ENCODE results near the gene PDXK. TPM values are rescaled to one million over a fixed set of nuclear protein-coding genes. Genes with fewer than 3 reads are reported as not detected.

PDXK gene
- polyA plus RNA-seq, 12 donors, result 18.4 to 33.2 (median 25.0) TPM; not detected in 1

DNA sequence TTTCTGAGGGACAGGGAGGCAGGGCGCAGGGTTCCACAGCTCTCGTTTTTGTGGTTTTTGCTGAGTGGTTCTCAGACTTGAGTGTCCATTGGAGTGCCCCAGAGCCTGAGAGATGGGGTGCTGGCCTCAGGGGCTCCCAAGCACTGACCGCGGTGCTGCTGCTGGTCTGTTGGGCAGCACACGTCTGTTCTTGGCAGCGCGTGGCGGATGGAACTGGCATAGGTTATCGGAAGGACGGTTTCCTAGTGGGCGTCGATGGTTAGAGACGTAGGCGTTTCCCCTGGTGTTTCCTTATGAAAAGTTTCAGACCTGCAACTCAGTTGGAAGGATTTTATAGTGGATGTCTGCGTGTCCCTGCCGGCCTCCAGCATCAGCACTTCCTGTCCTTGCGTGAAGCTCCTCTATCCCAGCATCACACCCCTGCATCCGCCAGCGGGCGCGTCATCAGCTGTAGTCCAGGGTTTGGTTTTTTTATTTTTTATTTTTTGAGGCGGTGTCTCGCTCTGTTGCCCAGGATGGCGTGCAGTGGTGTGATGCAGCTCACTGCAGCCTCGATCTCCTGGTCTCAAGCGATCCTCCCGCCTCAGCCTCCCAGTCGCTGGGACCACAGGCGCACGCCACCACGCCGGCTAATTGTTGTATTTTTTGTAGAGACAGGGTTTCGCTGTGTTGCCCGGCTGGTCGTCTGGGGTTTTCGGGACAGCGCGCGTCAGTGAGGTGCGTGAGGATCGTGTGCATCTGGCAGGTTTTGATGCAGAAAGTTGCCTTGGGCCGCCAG lies 82.3 kb downstream of the PDXK start:
- no peak for DNase-seq

DNA sequence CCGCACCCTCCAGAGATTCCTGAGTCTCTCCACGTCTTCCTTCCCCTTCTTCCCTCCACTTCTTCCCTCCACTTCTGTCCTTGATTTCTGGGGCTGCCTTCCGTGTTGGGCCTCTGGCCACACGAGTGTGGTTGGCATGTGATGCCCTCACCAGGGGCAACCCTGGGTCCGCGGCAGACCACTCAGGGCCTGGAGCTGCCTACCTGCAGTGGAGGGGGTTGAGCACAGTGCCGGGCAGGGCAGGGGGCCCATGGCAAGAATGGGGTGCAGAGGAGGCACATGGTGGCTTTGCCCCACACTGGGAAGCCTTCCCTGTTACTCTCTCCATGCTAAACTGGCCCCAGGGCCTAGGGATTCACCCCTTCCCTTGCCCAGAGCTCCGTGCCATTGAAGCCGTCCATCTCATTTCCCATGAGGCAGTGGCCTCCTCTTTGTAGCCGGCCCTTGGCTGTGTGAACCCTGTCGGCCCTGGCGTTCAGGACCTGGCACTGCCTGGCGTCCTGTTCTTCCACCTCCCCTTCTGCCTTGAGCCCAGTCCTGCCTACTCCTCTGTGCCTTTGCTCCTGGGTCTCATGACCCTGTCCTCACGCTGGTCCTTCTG lies 83.9 kb downstream of the PDXK start:
- no peak for DNase-seq

GRCh38 chr21:43803558-43804300 lies 84.8 kb downstream of the PDXK start:
- no peak for DNase-seq

DNA sequence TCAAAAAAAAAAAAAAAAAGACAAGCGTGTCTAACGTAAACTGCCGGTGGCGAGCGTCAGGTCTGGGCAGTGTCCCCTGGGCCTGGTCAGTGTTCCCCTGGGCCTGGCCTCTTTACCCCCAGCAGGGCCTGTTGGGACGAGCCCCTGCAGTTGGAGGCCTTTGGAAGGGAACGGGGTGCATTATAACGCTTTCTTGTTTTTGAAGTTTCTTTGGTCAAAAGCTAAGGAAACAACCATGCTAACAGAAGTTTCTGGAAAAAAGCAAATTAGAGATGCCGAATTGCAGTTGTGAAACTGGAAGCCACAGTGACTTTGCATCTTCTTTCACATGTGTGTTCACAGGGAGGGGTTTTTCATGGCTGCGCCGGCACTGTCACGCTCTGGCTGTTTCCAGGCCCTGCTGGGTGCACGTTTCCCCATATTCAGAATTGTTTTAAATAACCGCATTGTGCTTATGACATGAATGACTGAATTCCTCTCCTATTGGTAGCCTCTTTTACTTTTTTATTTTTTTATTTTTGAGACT lies 86.4 kb downstream of the PDXK start:
- no peak for DNase-seq

DNA sequence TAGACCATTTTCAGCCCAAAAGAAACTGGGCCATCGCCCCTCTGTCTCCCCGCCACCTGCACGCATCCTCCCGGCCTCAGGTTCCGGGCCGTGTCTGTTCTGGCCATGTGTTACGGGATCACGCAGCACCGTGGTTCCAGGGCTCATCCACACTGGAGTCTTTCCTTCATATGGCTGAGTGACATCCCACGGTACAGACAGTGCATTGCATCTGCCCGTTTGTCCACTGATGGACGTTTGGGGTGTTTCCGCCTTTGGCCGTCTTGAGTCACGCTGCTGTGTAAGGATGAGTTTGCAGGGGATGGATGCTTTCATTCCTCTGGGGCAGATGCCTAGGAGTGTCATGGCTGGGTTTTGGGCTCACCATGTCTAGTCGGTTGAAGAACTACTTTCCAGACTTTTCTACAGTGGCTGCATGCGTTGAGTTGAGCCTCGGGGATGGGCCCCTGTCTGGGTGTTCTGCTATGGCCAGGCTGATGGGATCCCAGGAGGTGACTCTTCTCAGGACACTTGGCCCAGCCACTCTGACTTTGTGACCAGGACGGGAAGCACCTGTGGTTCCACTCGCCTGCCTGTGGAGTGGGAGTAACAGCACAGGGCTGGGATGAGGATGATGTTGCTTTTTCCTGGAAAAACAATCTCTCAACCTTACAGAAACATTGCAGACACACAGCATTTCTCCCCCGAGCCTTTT lies 87.2 kb downstream of the PDXK start:
- DNase-seq, result no peak

DNA sequence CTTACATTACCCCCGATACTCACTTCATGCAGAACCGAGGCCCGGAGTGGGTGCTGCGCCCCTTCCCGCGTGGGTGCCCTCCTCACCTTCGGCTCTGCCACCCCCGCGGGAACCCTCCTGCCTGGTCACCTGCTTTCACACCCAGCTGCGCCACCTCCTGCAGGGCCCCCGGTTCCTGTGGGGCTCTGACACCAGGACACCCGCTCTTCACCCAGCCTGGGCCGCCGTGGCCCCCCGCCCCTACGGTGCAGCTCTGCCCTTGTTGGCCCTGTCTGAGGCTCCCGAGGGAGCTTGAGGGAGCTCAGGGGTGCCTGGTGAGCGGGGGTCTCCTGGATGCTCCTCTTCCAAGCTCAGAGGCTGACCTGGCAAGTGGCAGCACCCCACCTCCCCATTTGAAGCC lies 89.4 kb downstream of the PDXK start:
- no peak for DNase-seq

DNA sequence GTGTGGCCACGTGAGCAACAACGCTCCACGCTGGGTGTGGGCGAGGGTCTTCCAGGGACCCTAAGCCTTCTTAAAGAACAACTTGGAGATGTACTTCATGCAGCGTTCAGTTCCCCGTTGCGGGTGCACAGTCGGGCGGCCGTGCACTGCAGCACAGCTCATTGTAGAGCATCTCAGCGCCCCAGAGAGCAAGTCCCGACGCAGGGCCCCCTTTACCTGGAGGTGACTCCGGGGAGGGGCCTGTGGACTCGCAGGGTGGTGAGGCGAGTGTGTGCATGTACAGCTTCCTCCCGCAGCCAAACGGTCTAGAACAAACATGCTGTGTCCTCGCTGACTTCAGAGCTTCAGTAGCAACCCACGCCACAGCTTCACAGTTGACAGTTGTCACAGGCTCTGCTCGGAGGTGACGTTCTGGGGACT lies 89.9 kb downstream of the PDXK start:
- DNase-seq, result no peak

- DNase-seq, result no peak
Measured at GRCh38 chr21:43809346-43809799, 90.4 kb downstream of the PDXK start.

- DNase-seq, result no peak
Measured at GRCh38 chr21:43809853-43810504, 91.0 kb downstream of the PDXK start.

DNA sequence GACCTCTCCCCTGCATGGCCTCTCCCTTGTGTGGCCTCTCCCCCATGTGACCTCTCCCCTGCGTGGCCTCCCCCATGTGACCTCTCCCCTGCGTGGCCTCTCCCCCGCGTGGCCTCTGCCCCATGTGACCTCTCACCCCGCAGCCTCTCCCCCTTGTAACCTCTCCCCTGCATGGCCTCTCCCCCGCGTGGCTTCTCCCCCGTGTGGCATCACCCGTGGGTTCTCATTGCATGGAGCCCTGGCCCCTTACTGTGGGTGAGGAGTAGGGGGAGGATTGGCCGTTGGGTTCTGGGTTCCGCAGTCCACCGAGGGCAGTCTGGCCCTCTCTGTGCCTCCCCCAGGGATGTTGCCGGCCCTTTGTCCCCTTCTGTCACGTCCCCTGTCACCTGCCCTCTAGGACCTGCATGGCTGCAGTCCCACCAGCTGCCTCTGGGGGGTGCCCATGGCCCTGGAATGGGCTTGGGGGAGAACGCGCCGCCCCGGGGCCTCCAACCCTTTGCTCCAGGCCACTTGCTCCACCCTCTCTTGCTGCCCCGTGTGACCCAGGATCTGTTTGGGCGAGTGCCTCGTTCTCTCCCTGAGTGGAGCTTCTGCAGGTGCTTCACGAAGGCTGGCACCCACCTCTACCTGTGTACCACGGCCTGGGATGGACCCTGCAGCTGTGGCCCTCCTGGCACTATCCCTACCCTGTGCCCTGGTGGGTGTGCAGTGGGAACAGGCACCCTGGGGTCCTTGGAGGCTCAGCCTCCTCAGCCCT lies 91.8 kb downstream of the PDXK start:
- DNase-seq, result peak; percentile 69

- no peak for DNase-seq
Measured at GRCh38 chr21:43811262-43812105, 92.6 kb downstream of the PDXK start.

Other genes starting within 250 kb of the PDXK start
- gene HSF2BP, start 59.6 kb upstream of the PDXK start, polyA plus RNA-seq (ENCODE audit: insufficient read length in 12 of 12), result 1 to 10 TPM in 1 of 12 donors, under 1 TPM in 9, not detected in 2; 0.20 to 1.5 (median 0.77) TPM
- gene RRP1B, start 59.6 kb upstream of the PDXK start, polyA plus RNA-seq (ENCODE audit: insufficient read length in 12 of 12), result 10 to 100 TPM in 11 of 12 donors, not detected in 1; 21.4 to 29.3 (median 25.0) TPM
- 10 to 100 TPM in 11 of 12 donors, not detected in 1; 15.5 to 44.9 (median 20.9) TPM for gene CSTB, start 57.2 kb downstream of the PDXK start, polyA plus RNA-seq (ENCODE audit: insufficient read length in 12 of 12)
- 10 to 100 TPM in 11 of 12 donors, not detected in 1; 14.4 to 32.8 (median 17.7) TPM for gene RRP1, start 70.4 kb downstream of the PDXK start, polyA plus RNA-seq (ENCODE audit: insufficient read length in 12 of 12)
- 10 to 100 TPM in 11 of 12 donors, not detected in 1; 24.1 to 37.3 (median 29.2) TPM for gene AGPAT3, start 146.1 kb downstream of the PDXK start, polyA plus RNA-seq (ENCODE audit: insufficient read length in 12 of 12)